GM18951 (cell line): ENCODE results near the gene GATA5.
A peak's percentile ranks its signal among the peaks of the same experiment; 100 is the strongest.

Source experiments
- POLR2A ChIP-seq: IDR thresholded peaks from 4 replicates; pipeline ENCODE4 v1.6.1; 2011; ENCODE audit warnings: mild to moderate bottlenecking; ENCODE audit not compliant: insufficient read length, insufficient read depth; ENCODE audit errors: extremely low read depth
- in situ Hi-C: fragments of 300-500 bp; cut with MboI; formaldehyde crosslinking; loops from one replicate; pipeline ENCODE4 v1.12.0; 2022; ENCODE audit warnings: low sequenced_read_pairs, mixed read lengths, inconsistent platforms; ENCODE audit not compliant: unreplicated experiment

GATA5 gene

DNA sequence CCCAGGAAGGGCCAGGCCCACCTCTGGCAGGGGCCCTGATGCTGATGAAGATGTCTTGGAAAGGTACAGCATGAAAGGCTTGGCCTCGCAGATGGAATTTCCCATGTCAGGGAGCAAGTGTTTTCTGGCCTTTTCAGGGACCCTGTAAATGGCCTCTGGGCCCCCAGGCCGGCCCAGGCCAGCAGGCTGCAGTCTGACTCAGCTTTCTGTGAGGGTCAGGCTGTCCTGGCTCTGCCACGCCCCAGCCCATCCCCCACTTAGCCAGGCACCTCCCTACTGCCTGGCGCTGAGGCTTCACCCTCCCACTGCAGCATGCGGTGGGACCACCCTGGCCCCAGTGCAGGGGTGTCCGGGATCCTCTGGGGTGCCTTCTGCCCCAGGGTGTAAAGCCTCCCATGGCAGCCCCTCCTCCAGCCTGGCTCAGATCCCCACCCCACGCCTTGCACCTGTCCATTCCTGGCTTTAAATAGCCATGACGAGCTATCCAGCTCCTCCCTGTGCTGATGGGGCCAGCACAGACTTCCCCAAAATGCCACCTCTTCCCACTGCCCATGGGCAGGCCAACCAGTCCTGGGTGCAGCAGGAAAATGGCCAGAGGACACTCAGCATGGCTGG is 35.6 kb upstream of the GATA5 start:
- in situ Hi-C loops: no loop called here
- no peak for TF ChIP-seq POLR2A

DNA sequence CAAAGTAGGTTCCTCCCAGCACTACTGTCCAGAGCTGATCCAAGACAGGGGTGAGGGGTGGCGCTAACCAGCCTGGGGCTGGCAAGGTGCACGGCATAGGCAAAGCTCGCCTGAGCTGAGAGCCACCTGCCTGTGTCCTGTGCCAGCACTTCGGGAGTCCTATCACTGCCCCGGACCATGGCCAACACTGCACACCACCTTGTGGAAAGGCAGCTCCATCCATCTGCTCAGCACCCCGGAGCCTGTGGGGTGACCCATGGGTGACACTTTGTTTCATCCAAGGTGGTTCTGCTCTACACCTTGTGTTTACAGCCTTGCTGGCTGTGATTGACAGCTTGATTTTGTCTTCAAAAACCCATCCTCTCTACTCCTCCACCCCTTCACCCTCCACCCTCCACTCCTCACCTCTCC is 32.9 kb upstream of the GATA5 start:
- TF ChIP-seq POLR2A: no peak
- in situ Hi-C loops: no loop called here

DNA sequence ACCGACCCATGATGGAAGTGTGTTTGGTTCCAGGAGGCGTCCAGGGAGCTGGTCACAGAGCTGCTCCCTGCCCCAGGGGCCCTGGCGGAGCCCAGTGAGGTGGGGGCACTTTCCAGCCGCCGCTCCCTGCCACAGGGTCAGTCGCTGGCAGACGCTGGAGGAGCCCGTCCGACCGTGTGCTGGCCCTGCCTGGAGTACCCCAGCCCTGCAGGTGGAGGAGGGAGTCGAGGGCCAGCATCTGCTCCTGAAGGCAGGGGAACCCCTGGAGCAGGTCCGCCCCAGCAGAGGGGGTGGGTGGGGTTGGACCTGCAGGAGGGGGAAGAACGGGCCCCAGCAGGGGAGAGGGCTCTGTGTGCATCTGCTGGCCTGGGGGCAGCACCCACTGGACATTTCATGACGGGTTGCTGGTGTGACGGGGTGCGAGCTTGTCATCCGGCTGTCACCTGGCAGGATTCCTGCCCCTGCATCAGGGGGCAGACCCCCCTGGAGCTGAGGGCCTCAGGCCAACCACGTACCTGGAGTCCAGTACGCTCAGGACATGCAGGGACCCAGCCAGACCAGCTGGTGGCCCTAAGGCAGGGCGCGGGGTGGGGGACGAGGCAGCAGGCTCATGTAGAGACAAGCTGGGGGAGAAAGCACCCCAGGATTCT is 32.3 kb upstream of the GATA5 start:
- no peak for TF ChIP-seq POLR2A
- in situ Hi-C loops: no loop called here

DNA sequence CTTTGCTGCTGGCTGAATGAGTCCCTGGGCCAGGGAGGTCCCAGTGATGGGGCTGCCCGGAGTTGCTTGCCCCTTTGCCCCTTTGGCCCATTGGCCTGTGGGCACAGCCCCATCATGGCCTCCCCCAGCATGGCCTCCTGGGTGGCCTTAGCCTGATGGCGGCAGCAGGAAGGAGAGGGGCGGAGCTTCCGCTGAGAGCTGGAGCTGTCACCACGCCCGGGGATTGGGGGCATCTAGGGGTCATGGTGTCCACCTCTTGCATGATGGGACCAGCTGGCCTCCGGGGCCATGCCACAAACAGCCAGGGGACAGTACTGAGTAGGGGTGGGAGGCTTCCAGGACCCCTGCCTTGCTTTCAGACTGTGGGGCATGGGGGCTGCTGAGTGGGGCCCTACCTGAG is 31.5 kb upstream of the GATA5 start:
- no peak for TF ChIP-seq POLR2A
- in situ Hi-C loops: no loop called here

DNA sequence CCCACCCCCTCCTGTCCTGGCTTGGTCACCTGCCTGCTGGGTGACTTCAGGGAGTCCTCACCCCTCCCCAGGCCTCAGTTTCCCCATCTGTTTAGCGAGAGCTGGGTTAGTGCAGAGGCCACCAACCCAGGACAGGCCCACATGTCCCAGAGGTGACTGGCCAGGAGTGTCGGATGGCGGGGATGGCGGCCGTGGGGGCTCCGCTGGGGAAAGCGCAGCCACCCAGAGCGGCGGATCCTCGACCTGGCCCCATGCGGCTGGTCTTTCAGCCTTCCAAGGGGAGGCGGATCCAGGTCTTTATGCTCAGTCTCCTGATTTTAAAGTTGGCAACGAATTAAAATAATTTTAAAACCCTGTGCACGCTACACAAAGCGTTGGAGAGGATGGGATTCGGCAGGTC is 31.0 kb upstream of the GATA5 start:
- no peak for TF ChIP-seq POLR2A

DNA sequence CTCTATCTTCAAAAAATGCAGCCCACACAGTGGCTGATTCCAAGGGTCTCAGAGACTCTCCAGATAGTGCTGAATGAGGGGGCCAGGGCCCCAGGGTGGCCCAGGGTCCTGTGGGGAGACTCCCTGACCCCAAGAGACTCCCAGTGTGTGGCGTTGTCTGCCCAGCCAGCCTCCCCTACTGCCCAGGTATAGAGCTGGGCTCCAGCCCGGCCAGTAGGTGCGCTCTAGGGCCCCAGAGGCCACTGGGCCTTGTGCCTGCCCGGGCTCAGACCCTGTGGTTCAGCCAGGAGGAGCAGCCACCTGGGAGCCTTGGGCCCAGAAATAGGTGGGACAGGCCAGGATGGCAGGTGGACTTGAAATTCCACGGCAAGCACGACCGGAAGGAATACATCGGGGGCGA is 30.3 kb upstream of the GATA5 start:
- in situ Hi-C loops: no loop called here
- no peak for TF ChIP-seq POLR2A

More for the DNA sequence above, 31.0 kb upstream of the GATA5 start:
- in situ Hi-C loops: no loop called here

DNA sequence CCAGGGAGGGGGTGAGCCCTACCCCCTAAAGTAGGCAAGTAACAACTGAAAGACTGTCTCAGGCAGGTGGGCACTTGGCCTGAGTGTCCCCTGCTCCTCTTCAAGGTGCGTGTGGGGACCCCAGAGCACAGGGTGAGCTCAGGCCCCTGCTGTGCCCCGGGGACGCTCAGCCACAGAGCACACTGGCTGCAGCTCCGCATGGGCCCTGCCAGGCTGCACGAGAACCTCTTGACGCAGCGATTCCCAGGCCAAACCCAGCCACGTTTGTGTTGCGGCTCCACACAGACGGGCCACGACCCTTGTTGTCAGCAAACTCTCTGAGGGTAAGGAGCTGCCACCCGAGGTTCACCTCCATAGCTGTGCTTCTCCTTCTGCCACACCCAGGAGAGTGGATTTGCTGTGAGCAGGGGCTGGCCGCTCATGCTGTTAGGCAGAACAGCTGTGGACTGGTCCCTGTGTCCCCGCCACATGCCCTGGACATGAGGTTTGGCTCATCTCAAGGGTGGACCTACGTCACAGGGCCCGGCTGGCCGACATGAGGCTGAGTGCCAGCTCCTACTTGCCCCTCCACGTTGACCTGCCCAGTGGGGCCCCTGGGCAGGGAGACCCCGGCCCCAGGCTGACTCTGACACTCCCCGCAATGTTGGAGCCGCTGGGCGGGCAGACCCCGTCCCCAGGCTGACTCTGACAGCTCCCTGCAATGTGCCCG is 29.7 kb upstream of the GATA5 start:
- no peak for TF ChIP-seq POLR2A
- in situ Hi-C loops: no loop called here

DNA sequence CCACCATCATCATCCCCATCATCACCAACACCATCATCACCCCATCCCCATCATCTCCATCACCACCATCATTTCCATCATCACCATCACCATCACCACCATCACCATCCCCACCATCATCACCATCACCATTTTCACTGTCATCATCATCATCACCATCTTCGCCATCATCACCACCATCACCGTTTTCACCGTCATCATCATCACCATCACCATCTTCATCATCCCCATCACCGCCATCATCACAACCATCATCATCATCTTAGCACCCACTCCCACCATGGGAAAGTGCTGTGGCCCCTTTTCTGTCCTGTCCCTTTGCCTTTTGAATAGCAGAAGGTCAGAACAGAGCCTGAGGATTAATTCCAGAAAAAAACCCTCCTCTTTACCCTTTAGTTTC is 28.5 kb upstream of the GATA5 start:
- in situ Hi-C loops: no loop called here
- TF ChIP-seq POLR2A: no peak

DNA sequence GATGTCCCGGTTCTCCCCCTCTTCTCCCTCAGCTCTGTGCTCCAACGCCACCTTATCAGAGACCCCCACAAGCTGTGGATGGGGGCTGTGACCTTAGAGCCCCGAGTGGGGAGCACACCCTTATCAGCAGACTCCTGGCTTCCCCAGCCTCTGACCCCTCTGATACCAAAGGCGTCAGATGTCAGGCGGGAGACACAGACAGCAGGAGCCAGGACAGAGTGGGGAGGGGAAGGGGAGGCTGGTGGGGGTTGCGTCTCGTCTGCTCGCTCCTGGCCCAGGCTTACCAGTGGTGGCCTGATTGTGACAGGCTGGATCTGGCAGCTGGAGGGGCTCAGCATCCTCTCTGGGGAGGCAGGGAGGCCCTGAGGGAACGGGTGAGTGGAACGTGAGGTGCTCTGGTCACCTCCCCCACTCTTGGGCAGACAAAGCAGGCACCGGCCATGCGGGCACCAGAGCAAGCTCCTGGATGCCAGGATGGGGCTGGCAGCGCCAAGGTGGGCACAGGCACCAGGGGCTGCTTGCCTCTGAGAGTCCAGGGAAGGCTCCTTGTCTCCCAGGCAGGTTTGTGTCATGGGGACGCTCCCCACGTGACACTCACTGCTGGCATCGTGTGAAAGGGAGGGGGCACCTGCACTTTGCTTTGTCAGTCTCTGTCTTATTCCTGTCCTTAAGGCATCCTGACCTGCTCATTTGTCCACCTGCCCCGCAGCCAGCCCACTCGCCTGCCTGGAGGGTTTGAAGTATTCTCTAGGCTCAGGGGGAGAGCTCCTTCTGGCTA is 27.8 kb upstream of the GATA5 start:
- in situ Hi-C loops: no loop called here
- TF ChIP-seq POLR2A: no peak

DNA sequence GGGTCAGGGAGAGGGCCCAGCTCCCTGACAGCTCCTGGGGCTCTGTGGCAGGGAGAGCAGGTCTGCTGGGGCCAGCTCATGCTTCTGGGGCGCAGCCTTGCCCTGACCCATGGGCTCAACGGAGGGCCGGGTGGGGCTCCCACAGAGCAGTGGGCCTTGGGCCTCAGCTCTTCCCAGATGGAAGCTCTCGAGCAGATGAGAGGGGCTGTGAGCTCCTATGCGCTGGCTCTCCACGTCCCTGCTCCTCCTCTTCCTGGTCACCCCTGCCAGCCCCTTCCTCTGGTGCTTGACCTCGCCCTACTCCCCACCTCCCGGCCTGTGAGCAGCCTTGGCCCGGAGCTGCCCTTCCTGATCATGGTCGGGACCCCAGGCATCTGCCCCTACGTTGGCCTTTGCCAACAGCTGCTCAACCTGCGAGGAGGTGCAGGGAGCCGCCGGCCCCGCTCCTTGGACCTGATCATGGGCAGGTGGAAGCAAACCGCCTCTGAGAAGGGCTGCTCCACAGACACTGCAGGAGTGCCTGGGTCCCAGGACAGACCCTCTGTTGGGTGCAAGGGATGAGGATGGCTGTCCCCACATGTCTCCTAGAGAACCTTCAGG is 26.8 kb upstream of the GATA5 start:
- no peak for TF ChIP-seq POLR2A
- in situ Hi-C loops: no loop called here

DNA sequence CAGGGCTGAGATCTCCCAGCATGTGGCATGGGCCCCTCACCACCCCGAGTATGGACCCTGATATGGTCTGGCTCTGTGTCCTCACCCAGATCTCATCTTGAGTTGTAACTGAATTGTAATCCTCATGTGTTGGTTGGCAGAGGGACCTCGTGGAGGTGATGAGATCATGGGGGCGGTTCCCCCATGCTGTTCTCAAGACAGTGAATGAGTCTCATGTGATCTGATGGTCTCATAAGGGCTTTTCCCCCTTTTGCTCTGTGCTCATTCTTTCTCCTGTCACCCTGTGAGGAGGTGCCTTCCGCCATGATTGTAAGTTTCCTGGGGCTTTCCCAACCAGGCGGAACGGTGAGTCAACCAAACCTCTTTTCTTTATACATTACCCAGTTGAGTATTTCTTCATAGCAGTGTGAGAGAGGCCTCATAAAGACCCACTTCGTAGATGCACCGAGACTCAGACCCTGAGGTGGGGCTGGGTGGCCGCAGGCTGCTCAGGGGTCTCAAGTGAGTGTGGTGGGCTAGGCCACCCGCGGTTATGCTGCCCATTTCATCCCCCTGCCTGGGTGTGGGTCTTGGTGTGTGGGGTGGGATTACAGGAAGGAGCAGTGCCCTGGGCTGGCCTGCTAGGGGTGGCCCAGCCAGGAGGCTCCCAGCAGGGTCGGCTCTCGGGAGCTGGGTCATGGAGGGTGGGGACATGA is 26.2 kb upstream of the GATA5 start:
- in situ Hi-C loops: no loop called here
- peak; percentile 44 for TF ChIP-seq POLR2A

DNA sequence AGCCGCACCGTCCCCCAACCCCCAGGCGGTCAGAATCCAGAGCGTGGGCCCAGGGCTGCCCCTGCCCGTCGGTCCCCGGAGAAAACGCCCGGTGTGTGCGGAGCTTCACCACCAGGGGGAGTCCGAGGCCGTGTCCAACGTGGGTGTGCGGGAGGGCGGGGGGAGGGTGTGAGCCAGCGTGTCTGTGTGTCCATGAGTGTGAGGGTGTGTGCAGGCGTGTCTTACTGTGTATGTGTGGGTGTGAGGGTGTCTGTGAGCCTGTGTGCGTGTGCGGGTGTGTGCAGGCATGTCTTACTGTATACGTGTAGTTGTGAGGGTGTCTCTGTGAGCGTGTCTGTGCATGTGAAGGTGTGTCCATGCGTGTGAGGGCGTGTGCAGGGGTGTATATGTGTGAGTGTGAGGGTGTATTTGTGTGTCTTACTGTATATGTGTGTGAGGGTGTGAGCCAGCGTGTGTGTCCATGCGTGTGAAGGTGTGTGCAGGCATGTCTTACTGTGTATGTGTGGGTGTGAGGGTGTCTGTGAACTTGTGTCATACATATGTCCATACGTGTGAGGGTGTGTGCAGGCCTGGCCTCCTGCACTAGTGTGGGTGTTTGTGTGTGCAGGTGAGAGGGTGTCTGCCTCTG is 24.6 kb upstream of the GATA5 start:
- TF ChIP-seq POLR2A: no peak
- in situ Hi-C loops: no loop called here
